Ectodermal cell (in vitro differentiated cells): ENCODE measurements around the gene LCP1.

Experiments
- H3K27ac ChIP-seq: 2 replicates; pipeline ENCODE4 v1.7.0; 2013; ENCODE audit warnings: mild to moderate bottlenecking, low read depth, low read length; ENCODE audit not compliant: insufficient read depth, poor library complexity, severe bottlenecking
- H3K27me3 ChIP-seq: 2 replicates; pipeline ENCODE4 v1.7.0; 2013; ENCODE audit warnings: mild to moderate bottlenecking, low read length; ENCODE audit not compliant: insufficient read depth, control insufficient read depth, poor library complexity, severe bottlenecking
- H3K36me3 ChIP-seq: one replicate; pipeline ENCODE4 v1.7.0; 2013; ENCODE audit warnings: low read length; ENCODE audit not compliant: control insufficient read depth, insufficient read depth
- H3K4me1 ChIP-seq: one replicate; pipeline ENCODE4 v1.7.0; 2013; ENCODE audit warnings: low read length; ENCODE audit not compliant: control insufficient read depth, insufficient read depth
- H3K4me3 ChIP-seq: 2 replicates; pipeline ENCODE4 v1.7.0; 2013; ENCODE audit warnings: low read depth, low read length, control low read depth; ENCODE audit not compliant: insufficient read depth
- H3K9me3 ChIP-seq: 2 replicates; pipeline ENCODE4 v1.7.0; 2013; ENCODE audit warnings: mild to moderate bottlenecking, low read length, moderate library complexity; ENCODE audit not compliant: control insufficient read depth
- WGBS, 2 experiments: methylation state at CpG; one replicate each; pipeline ENCODE4 v1.1.7; 2013; ENCODE audit warnings: missing lambda C conversion rate in 2 of 2; 5-methylcytosine and 5-hydroxymethylcytosine counted together

LCP1 gene

GRCh38 chr13:46202966-46203365 lies 21.0 kb upstream of the LCP1 start:
- Histone ChIP-seq H3K4me3 (no peak overlapping the region), H3K27me3 (no peaks in the 10 kb centered on the region), H3K4me1 (peaks cover 2% of the 10 kb centered on the region), H3K36me3 (no peaks in the 10 kb centered on the region), H3K9me3 (no peaks in the 10 kb centered on the region), H3K27ac (no peak overlapping the region)
- 91 to 93% methylated on average over 5 of the region's 5 CpGs for WGBS, 2 experiments

GRCh38 chr13:46202188-46202795 lies 20.3 kb upstream of the LCP1 start:
- H3K36me3 ChIP-seq = no peaks in the 10 kb centered on the region
- 100% methylated on average over 2 of the region's 3 CpGs; no CpG with 5 or more reads in 1 of the 2 experiments for WGBS, 2 experiments
- no peaks in the 10 kb centered on the region for H3K9me3 ChIP-seq
- no peaks in the 10 kb centered on the region for H3K4me1 ChIP-seq
- H3K27ac ChIP-seq = no peak overlapping the region
- H3K27me3 ChIP-seq = no peaks in the 10 kb centered on the region
- H3K4me3 ChIP-seq = no peak overlapping the region

GRCh38 chr13:46198696-46199193 lies 16.8 kb upstream of the LCP1 start:
- H3K27ac ChIP-seq = no peak overlapping the region
- H3K9me3 ChIP-seq = no peaks in the 10 kb centered on the region
- 90 to 91% methylated on average over 3 of the region's 3 CpGs for WGBS, 2 experiments
- H3K4me1 ChIP-seq = no peaks in the 10 kb centered on the region
- no peak overlapping the region for H3K4me3 ChIP-seq
- no peaks in the 10 kb centered on the region for H3K36me3 ChIP-seq
- no peaks in the 10 kb centered on the region for H3K27me3 ChIP-seq

- H3K4me1 ChIP-seq = no peaks in the 10 kb centered on the region
- WGBS, 2 experiments = 94 to 96% methylated on average over 4 of the region's 4 CpGs
- no peaks in the 10 kb centered on the region for H3K36me3 ChIP-seq
- H3K9me3 ChIP-seq = no peaks in the 10 kb centered on the region
- no peak overlapping the region for H3K27ac ChIP-seq
- no peak overlapping the region for H3K4me3 ChIP-seq
- no peaks in the 10 kb centered on the region for H3K27me3 ChIP-seq
These were observed 15.5 kb upstream of the LCP1 start for GRCh38 chr13:46197299-46198048.

GRCh38 chr13:46195016-46195415 lies 13.0 kb upstream of the LCP1 start:
- 100% methylated on average over 1 of the region's 1 CpG; no CpG with 5 or more reads in 1 of the 2 experiments for whole genome bisulfite sequencing, 2 experiments
- Histone ChIP-seq H3K9me3 (no peaks in the 10 kb centered on the region), H3K4me1 (no peaks in the 10 kb centered on the region), H3K36me3 (no peaks in the 10 kb centered on the region), H3K4me3 (no peak overlapping the region), H3K27ac (no peak overlapping the region), H3K27me3 (no peaks in the 10 kb centered on the region)

GRCh38 chr13:46192412-46192811 lies 10.4 kb upstream of the LCP1 start:
- no peak overlapping the region for H3K4me3 ChIP-seq
- H3K9me3 ChIP-seq = no peaks in the 10 kb centered on the region
- no peaks in the 10 kb centered on the region for H3K36me3 ChIP-seq
- no peaks in the 10 kb centered on the region for H3K27me3 ChIP-seq
- H3K4me1 ChIP-seq = no peaks in the 10 kb centered on the region
- no peak overlapping the region for H3K27ac ChIP-seq
- 0% methylated on average over 1 of the region's 1 CpG for WGBS, 2 experiments

GRCh38 chr13:46185634-46186033 lies 3.7 kb upstream of the LCP1 start:
- Histone ChIP-seq H3K36me3 (no peaks in the 10 kb centered on the region), H3K4me3 (no peak overlapping the region), H3K27ac (no peak overlapping the region), H3K9me3 (no peaks in the 10 kb centered on the region), H3K4me1 (no peaks in the 10 kb centered on the region), H3K27me3 (no peaks in the 10 kb centered on the region)
- WGBS, 2 experiments = 94% methylated on average over 3 of the region's 4 CpGs; no CpG with 5 or more reads in 1 of the 2 experiments

- WGBS, 2 experiments = 47 to 48% methylated on average over 6 of the region's 6 CpGs
- Histone ChIP-seq H3K27me3 (no peaks in the 10 kb centered on the region), H3K36me3 (no peaks in the 10 kb centered on the region), H3K27ac (no peak overlapping the region), H3K4me1 (peaks cover 4% of the 10 kb centered on the region), H3K4me3 (no peak overlapping the region), H3K9me3 (no peaks in the 10 kb centered on the region)
These were observed 2.3 kb upstream of the LCP1 start for GRCh38 chr13:46184277-46184699.

GRCh38 chr13:46183018-46183946 lies 1.3 kb upstream of the LCP1 start:
- peaks cover 4% of the 10 kb centered on the region for H3K4me1 ChIP-seq
- 95 to 96% methylated on average over 15 of the region's 15 CpGs for WGBS, 2 experiments
- H3K9me3 ChIP-seq = no peaks in the 10 kb centered on the region
- H3K4me3 ChIP-seq = no peak overlapping the region
- no peaks in the 10 kb centered on the region for H3K27me3 ChIP-seq
- no peak overlapping the region for H3K27ac ChIP-seq
- no peaks in the 10 kb centered on the region for H3K36me3 ChIP-seq

- Histone ChIP-seq H3K9me3 (no peaks in the 10 kb centered on the region), H3K27ac (no peak overlapping the region), H3K27me3 (no peaks in the 10 kb centered on the region), H3K4me3 (no peak overlapping the region), H3K36me3 (no peaks in the 10 kb centered on the region), H3K4me1 (peaks cover 4% of the 10 kb centered on the region)
- 86% methylated on average over 1 of the region's 2 CpGs; no CpG with 5 or more reads in 1 of the 2 experiments for WGBS, 2 experiments
These were observed 507 bp upstream of the LCP1 start for GRCh38 chr13:46182491-46182877.
